Measurements from ENCODE around the gene SERF2.
"Not testable (repeated sequence)": the region's sequence is repeated elsewhere in the genome, so short reads cannot be mapped to it uniquely, and the experiment has no call there.

- not testable (repeated sequence) for TF ChIP-seq POLR2AphosphoS5, POLR2A (IDR thresholded peaks at IDR 0.05)
Observed at GRCh38 chr15:43746903-43747309, 45.2 kb upstream of the SERF2 start.

All from prostate gland (tissue), 1 donor.